Caco-2 (cell line): ENCODE results near the gene DENND1A. TPM values are rescaled to one million over a fixed set of nuclear protein-coding genes. Genes with fewer than 3 reads are reported as not detected.
A peak's percentile ranks its signal among the peaks of the same experiment; 100 is the strongest.

ENCODE experiments used
- BruUV-seq: library from RNA; stranded (reverse); fragments of 400-500 nt; replicated peaks from 2 replicates; lab custom pipeline; 2021; lab: Mats Ljungman, UMichigan
- CTCF ChIA-PET: fragments of 300-600 bp; sonication (Branson Sonifier 250); formaldehyde crosslinking; loops from one replicate; lab custom pipeline; 2022; ENCODE audit warnings: antibody characterized with exemption; lab: Charles Lee
- POLR2A ChIA-PET: fragments of 300-600 bp; sonication (Branson Sonifier 250); formaldehyde crosslinking; loops from one replicate; lab custom pipeline; 2022; ENCODE audit warnings: antibody characterized with exemption; lab: Charles Lee
- DNase-seq, 2 experiments: peaks; one replicate each; pipeline versions ENCODE4 v3.0.0 to v3.0.0-alpha.2; 2020 to 2022
- H3K27me3 ChIP-seq: replicated peaks from 2 replicates; pipeline ENCODE4 v1.6.0; 2011; ENCODE audit warnings: low read length; ENCODE audit not compliant: control insufficient read depth, insufficient read depth
- H3K36me3 ChIP-seq: 2 replicates; pipeline ENCODE4 v1.5.1; 2011; ENCODE audit warnings: low read length; ENCODE audit not compliant: control insufficient read depth, insufficient read depth
- H3K4me1 ChIP-seq: fragments of 250-450 bp; sonication (Bioruptor Pico); 2 replicates; pipeline ENCODE4 v1.5.1; 2020; ENCODE audit warnings: mild to moderate bottlenecking
- H3K4me3 ChIP-seq: 2 replicates; pipeline ENCODE4 v1.5.1; 2011; ENCODE audit warnings: low read depth, mild to moderate bottlenecking, control low read depth, low read length
- H3K9me3 ChIP-seq: fragments of 250-450 bp; sonication (Bioruptor Pico); 2 replicates; pipeline ENCODE4 v1.5.1; 2020; ENCODE audit warnings: mild to moderate bottlenecking, moderate library complexity
- H3K27ac Mint-ChIP-seq: one replicate; pipeline ENCODE4 v1.8.0; 2022; ENCODE audit warnings: mixed read lengths; ENCODE audit not compliant: unreplicated experiment
- H3K27me3 Mint-ChIP-seq: one replicate; pipeline ENCODE4 v1.8.0; 2022; ENCODE audit warnings: mixed read lengths; ENCODE audit not compliant: insufficient read depth, unreplicated experiment
- H3K36me3 Mint-ChIP-seq: one replicate; pipeline ENCODE4 v1.8.0; 2022; ENCODE audit warnings: mild to moderate bottlenecking, mixed read lengths; ENCODE audit not compliant: insufficient read depth, unreplicated experiment
- H3K4me1 Mint-ChIP-seq: one replicate; pipeline ENCODE4 v1.8.0; 2022; ENCODE audit warnings: low read depth, mixed read lengths; ENCODE audit not compliant: unreplicated experiment
- H3K4me3 Mint-ChIP-seq: one replicate; pipeline ENCODE4 v1.8.0; 2022; ENCODE audit warnings: mild to moderate bottlenecking, moderate library complexity, mixed read lengths; ENCODE audit not compliant: unreplicated experiment
- H3K9me3 Mint-ChIP-seq: one replicate; pipeline ENCODE4 v1.8.0; 2022; ENCODE audit warnings: mixed read lengths; ENCODE audit not compliant: unreplicated experiment
- CTCF ChIP-seq, 2 experiments: fragments of 200-600 bp in 1 of 2; IDR thresholded peaks; 1 replicate in 1 of 2; 2 replicates in 1 of 2; pipeline versions ENCODE4 v1.5.1 to v1.8.0; 2011 to 2022; ENCODE audit warnings: antibody characterized with exemption in 1 of 2, control low read depth in 1 of 2, inconsistent platforms in 1 of 2, low read depth in 1 of 2, low read length in 1 of 2, mild to moderate bottlenecking in 1 of 2, moderate library complexity in 1 of 2; ENCODE audit not compliant: insufficient read depth in 1 of 2, severe bottlenecking in 1 of 2, unreplicated experiment in 1 of 2
- intact Hi-C: fragments of 100-400 bp; cut with micrococcal nuclease; formaldehyde crosslinking; loops from one replicate; pipeline ENCODE4 v1.10.0; 2022; ENCODE audit not compliant: unreplicated experiment
- total RNA-seq: library from RNA; stranded (reverse); gene quantifications from 2 replicates; pipeline ENCODE4 v1.2.3, GENCODE V29; 2022

Gene DENND1A
- total RNA-seq, 1 experiment from 2014 or later, result 41.6 TPM

GRCh38 chr9:123358181-123358905 lies 571.6 kb downstream of the DENND1A start:
- no peak overlapping the region for H3K4me3 ChIP-seq
- Mint-ChIP-seq H3K9me3 (no peaks in the 10 kb centered on the region), H3K27me3 (no peaks in the 10 kb centered on the region), H3K4me1 (peaks cover 20% of the 10 kb centered on the region), H3K36me3 (peaks cover 5% of the 10 kb centered on the region), H3K27ac (peak overlapping the region; percentile 71), H3K4me3 (no peak overlapping the region)
- intact Hi-C loops, result no loop called here
- H3K27me3 ChIP-seq, result no peaks in the 10 kb centered on the region
- no TSS peak for BruUV-seq
- DNase-seq, result no peak
- H3K36me3 ChIP-seq, result no peaks in the 10 kb centered on the region
- ChIA-PET CTCF (no interaction called here), POLR2A (no interaction called here)
- no peak for TF ChIP-seq CTCF (IDR thresholded peaks at IDR 0.05; ENCODE audit: insufficient read depth in 1 of 2, low read depth in 1 of 2, low read length in 1 of 2, severe bottlenecking in 1 of 2, unreplicated experiment in 1 of 2)
- peaks cover 33% of the 10 kb centered on the region for H3K4me1 ChIP-seq
- H3K9me3 ChIP-seq, result no peaks in the 10 kb centered on the region

- TF ChIP-seq CTCF (IDR thresholded peaks at IDR 0.05; ENCODE audit: insufficient read depth in 1 of 2, low read depth in 1 of 2, low read length in 1 of 2, severe bottlenecking in 1 of 2, unreplicated experiment in 1 of 2), result no peak
- H3K4me1 Mint-ChIP-seq, result peaks cover 20% of the 10 kb centered on the region
- H3K27me3 Mint-ChIP-seq, result peaks cover 1% of the 10 kb centered on the region
- no peak for DNase-seq
- Histone ChIP-seq H3K27me3 (no peaks in the 10 kb centered on the region), H3K4me1 (peaks cover 33% of the 10 kb centered on the region), H3K9me3 (no peaks in the 10 kb centered on the region), H3K4me3 (no peak overlapping the region), H3K36me3 (no peaks in the 10 kb centered on the region)
- H3K36me3 Mint-ChIP-seq, result peaks cover 5% of the 10 kb centered on the region
- no TSS peak for BruUV-seq
- intact Hi-C loops, result no loop called here
- H3K4me3 Mint-ChIP-seq, result no peak overlapping the region
- no peaks in the 10 kb centered on the region for H3K9me3 Mint-ChIP-seq
- ChIA-PET POLR2A (no interaction called here), CTCF (interaction anchor here (0.7 kb wide), 1 partner anchor 42 kb away, joined by 3 read pairs; no protein-coding TSS in a partner anchor)
- no peak overlapping the region for H3K27ac Mint-ChIP-seq
These were observed 572.2 kb downstream of the DENND1A start for GRCh38 chr9:123357743-123358059.

- POLR2A ChIA-PET, result no interaction called here
- Histone ChIP-seq H3K9me3 (no peaks in the 10 kb centered on the region), H3K4me1 (peaks cover 33% of the 10 kb centered on the region), H3K36me3 (no peaks in the 10 kb centered on the region), H3K27me3 (no peaks in the 10 kb centered on the region), H3K4me3 (no peak overlapping the region)
- no peak overlapping the region for H3K4me3 Mint-ChIP-seq
- peaks cover 5% of the 10 kb centered on the region for H3K36me3 Mint-ChIP-seq
- peaks cover 4% of the 10 kb centered on the region for H3K27me3 Mint-ChIP-seq
- DNase-seq, result no peak
- H3K27ac Mint-ChIP-seq, result no peak overlapping the region
- H3K9me3 Mint-ChIP-seq, result no peaks in the 10 kb centered on the region
- peaks cover 20% of the 10 kb centered on the region for H3K4me1 Mint-ChIP-seq
- no TSS peak for BruUV-seq
- TF ChIP-seq CTCF (IDR thresholded peaks at IDR 0.05; ENCODE audit: insufficient read depth in 1 of 2, low read depth in 1 of 2, low read length in 1 of 2, severe bottlenecking in 1 of 2, unreplicated experiment in 1 of 2), result no peak
- CTCF ChIA-PET, result interaction anchor here (0.7 kb wide), 1 partner anchor 43 kb away, joined by 3 read pairs; no protein-coding TSS in a partner anchor
- intact Hi-C loops, result no loop called here
These were observed 572.8 kb downstream of the DENND1A start for GRCh38 chr9:123356851-123357742.
